GM12891 (cell line): ENCODE measurements around the gene SMIM10L1.

Experiments used
- POLR2A ChIP-seq: IDR thresholded peaks from 2 replicates; pipeline ENCODE4 v1.6.1; 2011; ENCODE audit warnings: low read depth, low read length, control low read depth
- POLR2AphosphoS5 ChIP-seq: IDR thresholded peaks from 2 replicates; pipeline ENCODE4 v1.6.1; 2011; ENCODE audit warnings: low read depth, low read length, control low read depth

DNA sequence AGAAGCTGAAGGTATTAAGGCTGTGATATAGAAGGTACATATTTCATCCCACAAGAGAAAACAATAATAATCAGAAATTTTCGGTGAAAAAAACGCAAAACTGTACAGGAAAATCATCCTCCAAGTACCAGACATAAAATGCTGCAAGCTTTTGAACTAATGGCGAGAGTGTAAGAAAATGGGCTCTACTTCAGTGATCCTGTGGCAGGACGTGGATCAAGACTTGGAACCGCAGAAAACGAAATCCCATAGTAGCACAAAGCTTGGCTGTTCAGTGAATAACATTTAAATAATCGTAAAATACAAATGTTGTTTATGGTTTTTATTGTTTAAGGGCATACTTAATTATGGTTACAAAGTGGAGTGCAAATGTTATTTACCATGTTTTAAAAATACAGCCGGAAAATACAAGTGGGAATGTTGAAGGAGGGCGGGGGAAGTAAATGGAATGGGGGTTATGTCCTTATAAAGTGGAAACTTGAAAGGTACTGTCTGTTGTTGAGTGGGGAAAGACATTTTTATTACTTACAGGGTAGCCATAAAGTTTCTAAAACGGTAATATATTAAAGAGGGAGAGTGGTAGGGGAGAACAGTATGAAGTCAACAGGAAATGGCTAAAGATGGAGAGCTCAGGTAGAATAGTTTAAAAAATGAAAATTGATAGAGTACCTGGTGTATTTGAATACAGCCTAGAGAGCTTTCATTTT is 1.1 kb downstream of the SMIM10L1 start:
- TF ChIP-seq POLR2A, result no peak
- no peak for TF ChIP-seq POLR2AphosphoS5
